Stimulated activated CD4-positive, alpha-beta T cell treated with anti-CD3 and anti-CD28 coated beads, Interleukin-2, amount 100 ng/mL, for 24 hours (primary cell): Measurements from ENCODE around the gene PIAS1.
"Not testable (repeated sequence)": the region's sequence is repeated elsewhere in the genome, so short reads cannot be mapped to it uniquely, and the experiment has no call there.

Experiments used
- DNase-seq, 2 donors: peaks; one replicate each; pipeline ENCODE4 v3.0.0-alpha.2; 2020

Gene PIAS1

GRCh38 chr15:68034719-68035293 is 19.3 kb upstream of the PIAS1 start:
- DNase-seq: no peak

- DNase-seq: no peak
These were observed 15.9 kb upstream of the PIAS1 start for GRCh38 chr15:68038246-68038645.

- DNase-seq: no peak
These were observed 14.0 kb upstream of the PIAS1 start for GRCh38 chr15:68040144-68040543.

GRCh38 chr15:68042156-68042854 is 11.8 kb upstream of the PIAS1 start:
- DNase-seq: no peak

DNA sequence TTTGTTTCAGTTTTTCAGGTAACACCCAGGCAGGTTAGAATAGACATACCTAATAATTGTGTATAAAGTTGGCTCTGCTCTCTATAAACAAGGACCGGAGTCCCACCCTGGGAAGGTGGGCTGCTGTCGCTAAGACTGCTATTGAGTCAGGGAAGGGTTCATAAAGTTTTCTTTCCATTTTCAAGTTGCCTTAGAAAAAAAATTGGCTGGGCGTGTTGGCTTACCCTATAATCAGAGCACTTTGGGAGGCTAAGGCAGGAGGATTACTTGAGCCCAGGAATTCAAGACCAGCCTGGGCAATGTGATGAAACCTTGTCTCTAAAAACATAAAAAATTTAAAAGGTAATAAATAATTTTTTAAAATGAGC is 11.3 kb upstream of the PIAS1 start:
- DNase-seq: no peak

DNA sequence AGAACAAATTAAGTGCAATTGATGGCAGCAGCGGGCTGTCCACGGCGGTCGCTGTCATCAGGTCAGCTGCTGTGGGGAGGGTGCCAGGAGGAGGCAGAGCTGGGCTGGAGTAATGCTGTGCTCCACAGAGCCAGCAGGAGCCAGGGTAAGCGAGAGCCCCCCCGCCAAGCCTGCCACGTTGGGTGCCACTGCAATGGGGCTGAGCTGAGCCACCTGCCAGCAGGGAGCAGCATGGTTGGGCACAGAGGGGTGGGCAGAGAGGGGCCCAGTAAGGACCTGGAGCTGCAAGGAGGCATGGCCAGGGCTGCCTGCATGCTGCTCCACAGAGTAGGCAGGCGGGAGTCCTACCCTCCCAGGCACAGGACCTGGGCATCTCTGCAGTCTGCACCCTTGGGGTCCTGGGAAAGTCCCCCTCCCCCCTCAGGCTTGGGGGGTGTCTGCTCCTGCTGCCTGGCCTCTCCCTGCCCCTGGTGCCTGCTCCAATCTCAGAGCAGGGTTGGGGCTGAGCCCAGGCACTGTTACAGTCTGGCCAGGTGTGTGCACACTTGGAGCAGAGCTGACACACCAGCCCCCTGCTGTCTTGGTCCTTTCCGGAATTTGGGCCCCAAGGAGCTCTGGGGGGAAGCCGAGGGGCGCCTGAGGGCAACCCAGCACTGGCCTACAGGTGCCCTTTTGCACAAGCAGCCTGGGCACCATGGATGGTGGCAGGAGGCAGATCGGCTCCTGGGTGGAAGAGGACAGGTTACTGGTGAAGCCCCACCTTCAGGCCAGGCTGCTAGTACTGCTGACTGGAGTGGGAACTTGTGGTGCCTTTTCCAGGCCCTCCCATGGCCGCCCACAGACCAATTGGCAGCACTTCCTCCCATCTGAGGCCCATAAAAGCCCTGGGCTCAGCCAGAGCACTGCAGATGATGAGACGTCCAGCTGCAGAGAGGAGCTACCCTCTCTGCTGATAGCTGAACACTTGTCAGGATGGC is 8.5 kb upstream of the PIAS1 start:
- no peak for DNase-seq

GRCh38 chr15:68047826-68048225 is 6.3 kb upstream of the PIAS1 start:
- DNase-seq: no peak

DNA sequence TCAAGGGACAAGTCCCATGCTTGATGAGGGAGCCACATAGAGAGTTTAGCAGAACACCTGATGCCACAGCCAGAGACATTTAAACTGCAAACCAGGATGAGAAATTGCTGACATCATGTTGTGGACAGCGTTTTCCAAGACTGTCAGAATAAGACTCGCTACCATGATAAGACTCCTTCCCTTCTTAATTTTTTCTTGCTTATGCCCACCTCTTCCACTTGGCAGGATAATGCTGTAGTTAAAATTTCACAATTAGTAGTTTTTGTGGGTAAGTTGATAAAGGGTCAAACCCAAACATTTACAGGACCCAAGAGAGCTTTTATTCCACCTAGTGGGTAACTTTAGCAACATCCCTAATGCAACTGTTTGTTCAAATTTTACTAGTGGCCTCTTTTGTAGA is 3.0 kb upstream of the PIAS1 start:
- DNase-seq: no peak

DNA sequence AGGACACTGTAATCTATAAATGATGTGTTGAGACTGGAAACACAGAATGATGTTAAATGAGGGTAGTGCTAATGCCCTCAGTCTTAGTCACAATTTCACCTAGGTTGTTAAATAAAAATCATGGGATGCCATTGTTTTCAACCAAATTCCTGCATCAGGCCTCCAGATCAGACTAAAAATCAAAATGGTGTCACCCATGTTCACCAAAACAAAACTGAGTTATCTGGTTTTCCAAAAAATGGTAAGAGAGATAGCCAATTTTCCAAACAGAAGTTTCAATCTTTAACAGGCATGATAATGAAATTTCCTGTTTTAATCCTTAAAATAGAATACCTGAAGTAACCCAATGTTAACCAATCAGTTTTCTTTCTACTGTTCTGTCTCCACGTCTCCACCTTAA is 2.2 kb upstream of the PIAS1 start:
- DNase-seq: no peak

- DNase-seq: no peak
These were observed 1.7 kb upstream of the PIAS1 start for GRCh38 chr15:68052431-68052830.

GRCh38 chr15:68053001-68053400 is 1.1 kb upstream of the PIAS1 start:
- no peak for DNase-seq

DNA sequence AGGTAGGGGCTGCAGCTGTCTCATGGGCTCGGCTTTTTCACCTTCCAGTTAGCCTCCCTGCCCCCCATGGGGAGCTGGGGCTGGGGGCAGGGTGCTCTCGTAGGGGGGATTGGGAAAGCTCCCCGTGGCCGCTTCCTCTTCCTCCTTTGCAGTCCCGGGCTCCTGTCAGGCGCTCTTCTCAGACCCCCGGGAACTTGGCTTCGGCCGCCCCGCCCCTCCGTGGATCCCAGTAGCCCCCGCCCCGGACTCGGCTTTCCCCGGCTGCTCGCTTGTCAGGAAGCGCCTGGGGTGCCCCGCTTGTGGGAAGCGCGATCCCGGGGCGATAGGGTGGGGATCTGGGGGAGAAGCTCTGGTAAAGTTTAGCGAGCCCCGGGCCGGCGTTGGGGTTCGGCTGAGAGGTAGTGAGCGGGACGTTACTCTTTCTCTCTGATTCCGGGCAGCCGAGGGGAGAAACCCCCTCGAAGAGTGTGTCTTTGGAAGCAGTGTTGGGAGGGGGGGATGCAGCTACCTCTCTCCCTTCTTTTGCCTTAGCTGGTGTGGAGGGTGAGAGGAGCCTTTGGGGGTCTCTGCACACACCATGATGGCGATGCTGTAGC is 611 bp downstream of the PIAS1 start:
- DNase-seq: peak; percentile 45 to 47

DNA sequence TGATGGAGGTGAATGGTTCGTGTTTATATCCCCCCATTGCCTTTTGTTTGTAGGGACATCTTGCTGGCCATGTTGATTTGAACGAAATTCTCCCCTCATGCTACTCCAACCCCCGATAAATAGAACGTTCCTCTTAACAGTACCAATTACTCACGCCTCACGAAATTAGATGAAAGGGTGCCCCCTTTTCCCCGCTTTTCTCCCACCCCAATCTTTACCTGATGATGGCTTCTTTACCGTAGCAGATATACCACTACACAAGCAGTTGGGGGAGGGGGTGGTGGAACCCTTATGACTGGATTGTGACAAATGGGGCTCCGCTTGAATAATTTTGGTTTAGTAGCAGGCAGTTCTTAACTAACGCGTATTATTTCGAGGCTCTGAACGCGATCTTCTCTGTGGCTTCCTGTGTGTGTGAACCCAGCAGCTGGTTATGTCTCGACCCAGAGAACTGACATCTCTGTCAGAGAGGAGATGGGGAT is 1.1 kb downstream of the PIAS1 start:
- DNase-seq: peak; percentile 66 to 78

DNA sequence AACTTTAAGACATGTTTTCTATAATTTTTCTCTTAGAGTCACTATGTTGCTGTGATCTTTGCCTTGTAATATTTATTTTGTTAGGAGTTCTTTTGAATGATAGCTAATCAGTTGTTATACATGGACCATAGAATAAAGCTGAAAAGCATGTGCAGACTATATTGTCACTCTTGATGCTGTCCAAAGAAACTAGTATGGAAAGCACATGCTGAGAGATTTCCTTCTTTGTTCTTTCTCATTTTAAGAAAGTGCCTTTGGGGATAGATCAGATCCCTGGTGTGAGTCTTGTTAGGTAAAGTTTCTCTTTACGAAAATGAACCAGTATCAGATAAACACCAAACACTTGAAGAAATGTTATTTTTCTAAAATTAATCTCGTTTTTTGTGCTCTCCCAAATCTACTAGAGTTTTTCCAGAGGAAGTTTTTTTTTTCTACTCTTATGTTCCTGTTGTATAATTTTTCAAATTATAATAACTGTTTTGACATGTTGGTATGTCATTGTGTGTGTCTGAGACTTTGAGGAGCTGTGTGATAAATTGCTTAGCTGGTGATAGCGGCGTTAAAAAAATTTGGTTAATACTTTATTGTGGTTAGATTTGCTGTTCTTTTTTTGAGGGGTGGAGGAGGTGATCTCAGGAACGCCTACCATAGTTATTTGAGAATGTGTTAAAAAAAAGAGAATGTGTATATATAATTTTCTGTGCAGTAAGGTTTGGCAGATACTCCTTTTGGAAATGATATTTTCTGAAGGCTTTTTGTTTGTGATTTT is 2.2 kb downstream of the PIAS1 start:
- no peak for DNase-seq

DNA sequence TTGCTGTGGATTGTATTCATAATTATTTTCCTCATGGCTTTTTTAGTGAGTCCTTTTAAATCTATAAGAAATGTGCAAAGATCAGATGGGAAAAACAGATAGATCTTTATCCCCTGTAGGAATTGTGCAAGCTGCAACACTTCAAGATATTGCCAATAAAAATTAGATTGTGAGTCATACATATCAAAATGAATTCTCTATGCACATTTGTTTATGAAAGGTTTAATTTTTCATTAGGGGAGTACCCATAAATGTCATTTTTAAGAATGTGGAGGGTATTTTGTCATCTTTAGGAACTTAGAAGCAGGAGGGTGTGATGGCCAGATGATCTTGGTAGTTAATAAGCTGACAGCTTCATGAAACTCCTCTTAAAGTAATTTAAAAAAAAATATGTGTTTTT is 2.9 kb downstream of the PIAS1 start:
- DNase-seq: no peak

DNA sequence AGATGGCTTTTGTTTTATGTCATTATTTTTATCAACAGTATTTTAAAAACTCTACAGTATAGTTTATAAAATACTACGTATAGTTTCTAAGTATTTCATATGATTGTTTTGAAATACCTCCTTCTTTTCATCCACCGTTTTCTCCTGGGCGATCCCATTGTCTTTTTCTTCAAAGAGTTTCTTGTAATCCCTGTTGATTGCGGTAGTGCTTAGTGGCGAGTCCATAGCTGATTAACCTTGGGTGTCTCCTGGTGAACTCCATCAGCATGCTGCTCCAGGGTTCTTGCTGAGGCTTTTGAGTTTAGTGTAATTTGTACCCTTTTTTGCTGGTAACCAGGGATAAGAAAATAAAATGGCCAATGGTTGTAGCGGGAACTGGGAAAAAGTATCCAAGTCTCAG is 3.6 kb downstream of the PIAS1 start:
- DNase-seq: no peak

DNA sequence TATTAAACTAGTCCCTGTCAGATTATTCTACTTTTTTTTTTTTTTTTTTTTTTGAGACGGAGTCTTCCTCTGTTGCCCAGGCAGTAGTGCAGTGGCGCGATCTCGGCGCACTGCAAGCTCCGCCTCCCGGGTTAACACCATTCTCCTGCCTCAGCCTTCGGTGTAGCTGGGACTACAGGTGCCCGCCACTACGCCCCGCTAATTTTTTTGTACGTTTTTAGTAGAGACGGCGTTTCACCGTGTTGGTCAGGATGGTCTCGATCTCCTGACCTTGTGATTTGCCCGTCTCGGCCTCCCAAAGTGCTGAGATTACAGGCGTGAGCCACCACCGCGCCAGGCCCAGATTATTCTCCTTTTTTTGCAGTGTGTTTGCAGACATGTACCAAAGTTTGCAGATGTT is 4.9 kb downstream of the PIAS1 start:
- DNase-seq: not testable (repeated sequence)

- no peak for DNase-seq
These were observed 5.5 kb downstream of the PIAS1 start for GRCh38 chr15:68059630-68060029.

DNA sequence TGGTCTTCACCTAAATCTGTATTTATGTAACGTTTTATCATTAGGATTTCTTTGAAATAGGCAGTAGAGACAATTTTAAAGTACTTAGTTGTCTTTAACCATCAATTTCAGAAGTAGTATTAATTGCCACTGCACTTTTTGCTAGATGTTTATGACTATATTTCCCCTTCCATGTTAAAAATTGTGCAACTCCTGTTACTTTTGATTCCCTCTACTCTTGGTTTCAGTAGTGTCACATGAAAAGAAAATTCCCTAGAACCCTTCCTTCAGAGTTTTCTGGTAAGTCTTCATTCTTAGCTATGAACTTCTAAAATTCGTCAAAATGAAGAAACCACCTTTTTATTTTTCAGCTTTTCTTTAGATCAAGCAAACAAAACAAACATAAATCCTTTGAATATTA is 7.1 kb downstream of the PIAS1 start:
- no peak for DNase-seq

- DNase-seq: no peak
These were observed 7.5 kb downstream of the PIAS1 start for GRCh38 chr15:68061602-68062001.

- DNase-seq: no peak
These were observed 8.1 kb downstream of the PIAS1 start for GRCh38 chr15:68062214-68062613.

GRCh38 chr15:68062946-68063465 is 8.9 kb downstream of the PIAS1 start:
- no peak for DNase-seq
